Uterus (tissue), 2 donors: Measurements from ENCODE around the gene WDR49.

Experiments
- CTCF ChIP-seq, 4 experiments: fragments of 200-600 bp in 2 of 4; fragments of 450-650 bp in 2 of 4; sonication (generic) in 2 of 4; IDR thresholded peaks; one replicate each; pipeline ENCODE4 v1.5.1; 2016 to 2019; ENCODE audit warnings: antibody characterized with exemption in 4 of 4, mild to moderate bottlenecking in 2 of 4, moderate library complexity in 1 of 4
- POLR2A ChIP-seq, 2 donors: fragments of 450-650 bp; IDR thresholded peaks; one replicate each; pipeline ENCODE4 v1.6.1; 2016; ENCODE audit warnings: antibody characterized with exemption in 2 of 2, mild to moderate bottlenecking in 1 of 2, moderate library complexity in 1 of 2

GRCh38 chr3:167441256-167441655 is 212.5 kb downstream of the WDR49 start:
- TF ChIP-seq POLR2A (IDR thresholded peaks at IDR 0.05) (no peak), CTCF (IDR thresholded peaks at IDR 0.05) (no peak)
